Suprapubic skin (tissue), 4 donors: Measurements from ENCODE around the gene DOHH. TPM values are rescaled to one million over a fixed set of nuclear protein-coding genes. Genes with fewer than 3 reads are reported as not detected.

Source experiments
- DNase-seq, 2 donors: peaks; one replicate each; pipeline ENCODE4 v3.0.0-alpha.2; 2019; ENCODE audit warnings: low spot score in 2 of 2
- H3K27ac ChIP-seq: fragments of 200-600 bp; sonication (generic); one replicate; pipeline ENCODE4 v1.5.1; 2019
- H3K27me3 ChIP-seq: fragments of 200-600 bp; sonication (generic); one replicate; pipeline ENCODE4 v1.5.1; 2019
- H3K36me3 ChIP-seq: fragments of 200-600 bp; sonication (generic); one replicate; pipeline ENCODE4 v1.5.1; 2019
- H3K4me1 ChIP-seq: fragments of 200-600 bp; sonication (generic); one replicate; pipeline ENCODE4 v1.5.1; 2019
- H3K4me3 ChIP-seq: fragments of 200-600 bp; sonication (generic); one replicate; pipeline ENCODE4 v1.5.1; 2019; ENCODE audit warnings: mild to moderate bottlenecking
- H3K9me3 ChIP-seq: fragments of 200-600 bp; sonication (generic); one replicate; pipeline ENCODE4 v1.5.1; 2019
- CTCF ChIP-seq, 2 donors: fragments of 200-600 bp in 1 of 2; fragments of 450-650 bp in 1 of 2; sonication (generic) in 1 of 2; IDR thresholded peaks; one replicate each; pipeline ENCODE4 v1.5.1; 2016 to 2019; ENCODE audit warnings: antibody characterized with exemption in 2 of 2, mild to moderate bottlenecking in 1 of 2, moderate library complexity in 1 of 2
- EP300 ChIP-seq: sonication (generic); formaldehyde crosslinking; IDR thresholded peaks from one replicate; pipeline ENCODE4 v1.6.1; 2017; ENCODE audit warnings: antibody characterized with exemption
- POLR2A ChIP-seq, 2 donors: fragments of 450-650 bp; IDR thresholded peaks; one replicate each; pipeline ENCODE4 v1.6.1; 2017; ENCODE audit warnings: antibody characterized with exemption in 2 of 2, mild to moderate bottlenecking in 2 of 2, moderate library complexity in 2 of 2
- POLR2AphosphoS5 ChIP-seq, 3 donors: sonication (generic); formaldehyde crosslinking; IDR thresholded peaks; one replicate each; pipeline ENCODE4 v1.6.1; 2017; ENCODE audit warnings: antibody characterized with exemption in 3 of 3
- WGBS: methylation state at CpG from one replicate; pipeline ENCODE4 v1.1.5; 2018; 5-methylcytosine and 5-hydroxymethylcytosine counted together
- total RNA-seq, 4 donors: library from RNA; depleted of rRNA; stranded (reverse); fragments of >200 nt; gene quantifications; one replicate each; pipeline ENCODE4 v1.1.0, GENCODE V29; 2016

DOHH gene
- total RNA-seq, 4 donors from 2014 or later, result 10.9 to 21.7 (median 17.9) TPM

DNA sequence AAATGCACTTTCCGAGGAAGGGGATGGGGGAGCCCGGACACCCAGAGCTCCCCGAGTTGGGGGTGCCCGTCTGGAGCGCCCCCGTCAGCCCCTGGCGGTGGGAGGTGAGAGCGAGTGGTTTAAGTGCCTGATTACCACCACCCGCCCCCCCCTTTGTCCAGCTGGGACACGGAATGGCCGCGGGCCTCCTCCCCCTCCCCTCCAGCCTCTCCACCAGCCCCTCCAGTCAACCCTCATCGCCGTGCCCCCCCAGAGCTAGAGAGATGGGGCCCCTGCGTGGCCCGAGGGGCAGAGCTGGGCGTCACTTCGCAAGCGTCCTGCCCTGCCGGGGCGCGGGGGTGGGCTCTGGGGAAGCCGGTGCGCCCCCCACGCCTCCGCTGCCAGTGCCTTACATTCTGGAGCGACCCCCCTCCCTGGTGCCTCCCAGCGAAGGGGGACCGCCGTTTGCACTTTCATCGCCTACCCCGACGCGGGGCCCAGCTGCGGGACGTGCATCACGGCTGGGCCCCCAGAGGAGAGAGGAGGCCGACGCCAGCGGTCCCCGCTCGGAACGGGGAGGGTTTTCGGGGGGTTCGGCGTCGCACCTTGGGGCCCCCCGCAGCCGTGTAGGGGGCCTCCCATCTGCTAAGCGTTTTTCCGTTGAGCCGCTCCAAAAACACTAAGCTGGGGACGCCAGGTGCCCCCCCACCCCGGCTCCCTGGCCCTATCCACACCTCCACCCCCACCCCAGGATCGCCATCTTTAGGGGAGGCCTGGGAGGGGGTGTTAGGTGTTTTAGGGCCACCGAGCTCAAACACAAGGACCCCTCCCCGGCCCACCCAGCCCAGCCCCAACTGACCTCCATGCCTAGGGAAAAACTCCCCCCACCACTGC lies 36.5 kb downstream of the DOHH start:
- H3K9me3 ChIP-seq, result no peaks in the 10 kb centered on the region
- peaks cover 33% of the 10 kb centered on the region for H3K4me1 ChIP-seq
- no peak for DNase-seq
- WGBS, result 82% methylated on average over 51 of the region's 57 CpGs
- no peaks in the 10 kb centered on the region for H3K27me3 ChIP-seq
- H3K4me3 ChIP-seq, result no peak overlapping the region
- peaks cover 29% of the 10 kb centered on the region for H3K36me3 ChIP-seq
- H3K27ac ChIP-seq, result no peak overlapping the region
- no peak for TF ChIP-seq POLR2A (IDR thresholded peaks at IDR 0.05)
- TF ChIP-seq CTCF (IDR thresholded peaks at IDR 0.05), result no peak
- no peak for TF ChIP-seq POLR2AphosphoS5 (IDR thresholded peaks at IDR 0.05)
- TF ChIP-seq EP300, result no peak

- TF ChIP-seq CTCF (IDR thresholded peaks at IDR 0.05) (no peak), EP300 (no peak), POLR2AphosphoS5 (IDR thresholded peaks at IDR 0.05) (no peak), POLR2A (IDR thresholded peaks at IDR 0.05) (no peak)
- Histone ChIP-seq H3K4me1 (peaks cover 37% of the 10 kb centered on the region), H3K9me3 (no peaks in the 10 kb centered on the region), H3K27me3 (no peaks in the 10 kb centered on the region), H3K36me3 (peaks cover 29% of the 10 kb centered on the region), H3K27ac (no peak overlapping the region), H3K4me3 (no peak overlapping the region)
- 81% methylated on average over 17 of the region's 58 CpGs for WGBS
- no peak for DNase-seq
These were observed 37.3 kb downstream of the DOHH start for GRCh38 chr19:3462991-3463713.

DNA sequence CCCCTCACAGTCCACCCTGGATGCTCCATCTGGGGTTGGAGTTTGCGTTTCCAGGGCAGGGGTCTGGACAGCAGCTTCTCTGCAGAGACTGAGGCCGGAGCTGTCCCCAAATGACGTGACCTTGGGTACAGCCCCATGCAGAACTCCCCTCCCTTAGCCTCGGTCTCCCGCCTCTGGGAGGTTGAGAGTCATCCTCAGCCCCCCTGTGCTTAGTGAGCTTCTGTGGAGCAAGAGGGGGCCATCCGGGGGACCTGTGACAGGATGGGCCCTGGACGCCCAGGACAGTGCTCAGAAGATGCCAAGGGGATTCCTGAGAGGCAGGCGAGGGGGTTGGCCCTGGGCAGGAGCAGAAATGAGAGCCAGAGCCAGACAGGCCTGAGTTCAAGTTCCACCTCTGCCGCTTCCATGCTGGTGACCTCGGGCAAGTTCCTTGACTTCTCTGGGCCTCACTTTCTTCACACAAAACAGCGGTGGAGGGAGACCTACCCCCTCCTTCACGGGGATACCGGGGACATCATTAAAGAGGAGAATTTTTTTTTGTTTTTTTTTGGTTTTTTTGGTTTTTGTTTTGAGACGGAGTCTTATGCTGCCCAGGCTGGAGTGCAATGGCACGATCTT lies 40.4 kb downstream of the DOHH start:
- Histone ChIP-seq H3K9me3 (no peaks in the 10 kb centered on the region), H3K27me3 (no peaks in the 10 kb centered on the region), H3K4me3 (no peak overlapping the region), H3K27ac (peak overlapping the region; percentile 70), H3K36me3 (peaks cover 53% of the 10 kb centered on the region), H3K4me1 (peaks cover 41% of the 10 kb centered on the region)
- no peak for DNase-seq
- TF ChIP-seq POLR2A (IDR thresholded peaks at IDR 0.05) (no peak), CTCF (IDR thresholded peaks at IDR 0.05) (no peak), EP300 (no peak), POLR2AphosphoS5 (IDR thresholded peaks at IDR 0.05) (no peak)
- WGBS, result 83% methylated on average over 12 of the region's 15 CpGs

GRCh38 chr19:3459089-3459881 lies 41.2 kb downstream of the DOHH start:
- 42% methylated on average over 23 of the region's 26 CpGs for WGBS
- H3K36me3 ChIP-seq, result peaks cover 57% of the 10 kb centered on the region
- peak; percentile 88 to 93 for DNase-seq
- no peaks in the 10 kb centered on the region for H3K9me3 ChIP-seq
- peaks cover 35% of the 10 kb centered on the region for H3K4me1 ChIP-seq
- H3K27me3 ChIP-seq, result no peaks in the 10 kb centered on the region
- TF ChIP-seq CTCF (IDR thresholded peaks at IDR 0.05) (no peak), POLR2A (IDR thresholded peaks at IDR 0.05) (no peak), EP300 (no peak), POLR2AphosphoS5 (IDR thresholded peaks at IDR 0.05) (peak in 1 of 3 donors; percentile 9)
- H3K27ac ChIP-seq, result peak overlapping the region; percentile 70
- H3K4me3 ChIP-seq, result no peak overlapping the region
